NCI-H1436 (cell line): Measurements from ENCODE around the gene DPP6.

Experiments used
- DNase-seq: peaks from one replicate; lab custom pipeline; 2025; lab: John Stamatoyannopoulos, UW

Gene DPP6

GRCh38 chr7:154338701-154339506, 286.7 kb downstream of the DPP6 start:
- no peak for DNase-seq

- no peak for DNase-seq
Measured at GRCh38 chr7:154342971-154343633, 290.9 kb downstream of the DPP6 start.

GRCh38 chr7:154343778-154344412, 291.7 kb downstream of the DPP6 start:
- no peak for DNase-seq

- no peak for DNase-seq
Measured at GRCh38 chr7:154345093-154345492, 292.9 kb downstream of the DPP6 start.

GRCh38 chr7:154347700-154348266, 295.6 kb downstream of the DPP6 start:
- DNase-seq = peak; percentile 47

GRCh38 chr7:154350892-154351291, 298.7 kb downstream of the DPP6 start:
- no peak for DNase-seq

- no peak for DNase-seq
Measured at GRCh38 chr7:154353355-154353767, 301.2 kb downstream of the DPP6 start.

GRCh38 chr7:154364170-154364569, 312.0 kb downstream of the DPP6 start:
- DNase-seq = no peak

GRCh38 chr7:154371424-154371823, 319.2 kb downstream of the DPP6 start:
- no peak for DNase-seq

GRCh38 chr7:154372011-154372601, 319.9 kb downstream of the DPP6 start:
- DNase-seq = no peak

GRCh38 chr7:154373956-154374355, 321.8 kb downstream of the DPP6 start:
- no peak for DNase-seq

GRCh38 chr7:154375956-154376355, 323.8 kb downstream of the DPP6 start:
- no peak for DNase-seq

GRCh38 chr7:154380771-154381170, 328.6 kb downstream of the DPP6 start:
- no peak for DNase-seq

- no peak for DNase-seq
Measured at GRCh38 chr7:154383045-154383444, 330.8 kb downstream of the DPP6 start.

- DNase-seq = no peak
Measured at GRCh38 chr7:154385214-154385613, 333.0 kb downstream of the DPP6 start.

GRCh38 chr7:154387252-154387651, 335.1 kb downstream of the DPP6 start:
- DNase-seq = no peak

GRCh38 chr7:154388412-154388811, 336.2 kb downstream of the DPP6 start:
- no peak for DNase-seq

GRCh38 chr7:154388999-154389398, 336.8 kb downstream of the DPP6 start:
- no peak for DNase-seq

GRCh38 chr7:154390961-154391360, 338.8 kb downstream of the DPP6 start:
- no peak for DNase-seq

- DNase-seq = no peak
Measured at GRCh38 chr7:154394804-154395203, 342.6 kb downstream of the DPP6 start.

- DNase-seq = no peak
Measured at GRCh38 chr7:154406312-154406711, 354.1 kb downstream of the DPP6 start.

GRCh38 chr7:154409703-154410311, 357.6 kb downstream of the DPP6 start:
- no peak for DNase-seq
